HuH-7 (cell line): ENCODE results near the gene ALKAL2.

Source experiments
- DNase-seq: peaks from one replicate; pipeline ENCODE4 v3.0.0; 2011; ENCODE audit warnings: low spot score

Gene ALKAL2

DNA sequence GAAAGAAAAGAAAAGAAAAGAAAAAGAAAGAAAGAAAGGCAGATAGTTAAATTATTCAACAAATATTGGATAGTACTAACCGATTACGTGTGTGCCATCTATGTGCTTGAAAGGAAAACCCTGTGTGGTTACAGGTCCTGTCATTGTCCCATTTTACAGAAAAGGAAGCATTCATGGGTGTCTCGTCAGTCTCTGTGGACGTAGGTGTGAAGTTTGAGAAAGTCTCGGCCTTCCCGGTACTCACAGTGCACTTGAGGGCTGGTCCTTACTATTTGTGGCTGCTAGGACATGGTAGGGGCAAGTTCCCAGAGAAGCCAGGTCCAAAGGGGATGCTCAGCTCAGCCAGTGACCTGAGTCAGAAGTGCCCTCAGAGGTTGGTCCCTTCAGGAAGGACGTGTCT, 43.3 kb downstream of the ALKAL2 start:
- no peak for DNase-seq

- DNase-seq = no peak
Measured at GRCh38 chr2:238869-239268, 49.0 kb downstream of the ALKAL2 start.

DNA sequence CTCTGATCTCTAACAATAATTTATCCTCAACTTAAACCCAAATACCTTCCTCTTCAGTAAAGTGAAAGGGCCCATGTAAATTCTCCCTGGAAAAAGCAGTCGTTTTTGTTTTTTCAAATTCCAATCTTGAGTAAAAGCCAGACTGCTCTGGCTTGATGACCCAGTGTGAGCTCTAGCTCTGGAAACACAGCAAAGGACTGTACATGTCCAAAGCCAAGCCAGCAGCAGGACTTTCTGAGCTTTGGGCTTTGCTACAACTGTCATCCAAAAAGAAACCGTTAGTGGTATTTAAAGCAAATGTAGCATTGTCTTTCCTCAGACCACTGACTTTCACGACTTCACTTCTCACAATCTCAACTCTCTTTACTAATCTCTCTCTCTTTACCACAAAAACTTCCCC, 49.5 kb downstream of the ALKAL2 start:
- DNase-seq = no peak

- DNase-seq = no peak
Measured at GRCh38 chr2:237878-238277, 50.0 kb downstream of the ALKAL2 start.

DNA sequence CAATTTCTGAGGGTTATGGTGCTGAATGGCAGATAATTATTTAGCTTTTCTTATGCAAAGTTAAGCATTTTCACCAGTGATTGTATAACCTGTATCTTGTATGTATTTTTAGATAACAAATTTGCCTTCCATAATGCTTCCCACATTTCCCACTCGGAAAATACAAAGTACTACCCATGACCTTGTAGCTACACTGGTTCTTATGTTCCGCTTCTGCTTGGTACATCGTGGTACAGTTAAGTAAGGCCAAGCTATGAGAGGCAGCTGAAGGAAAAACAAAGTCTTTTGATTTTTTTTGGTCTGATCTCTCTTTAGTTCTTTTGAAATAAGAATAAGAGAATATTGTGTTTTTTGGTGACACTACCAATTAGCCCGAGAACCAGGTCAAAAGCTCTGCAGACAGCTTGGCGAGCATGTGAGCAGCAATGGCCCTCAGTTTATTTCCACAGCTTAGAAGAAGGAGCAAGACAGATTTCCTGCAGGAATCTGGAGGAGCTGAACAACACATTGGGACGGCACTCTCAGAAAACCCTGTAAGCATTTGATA, 50.8 kb downstream of the ALKAL2 start:
- no peak for DNase-seq

DNA sequence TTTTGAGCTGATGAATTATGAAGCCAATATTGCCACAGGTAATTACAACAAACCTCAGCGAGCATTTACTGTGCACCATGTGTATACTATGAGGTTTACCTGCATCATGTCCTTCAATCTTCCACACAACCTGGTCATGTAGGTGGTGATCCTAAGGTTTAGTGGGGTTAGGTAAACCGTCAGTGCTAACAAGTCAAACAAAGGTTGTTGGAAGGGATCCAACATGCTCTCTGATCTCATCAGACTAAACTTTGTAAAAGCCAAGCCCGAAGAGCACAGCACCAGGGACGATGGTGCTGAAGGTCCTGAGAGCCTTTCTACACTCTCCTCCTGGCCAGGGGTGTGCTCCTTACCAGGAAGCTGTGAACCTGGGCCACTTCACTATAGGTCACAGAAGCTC, 53.5 kb downstream of the ALKAL2 start:
- DNase-seq = no peak

- DNase-seq = no peak
Measured at GRCh38 chr2:233030-233429, 54.9 kb downstream of the ALKAL2 start.

DNA sequence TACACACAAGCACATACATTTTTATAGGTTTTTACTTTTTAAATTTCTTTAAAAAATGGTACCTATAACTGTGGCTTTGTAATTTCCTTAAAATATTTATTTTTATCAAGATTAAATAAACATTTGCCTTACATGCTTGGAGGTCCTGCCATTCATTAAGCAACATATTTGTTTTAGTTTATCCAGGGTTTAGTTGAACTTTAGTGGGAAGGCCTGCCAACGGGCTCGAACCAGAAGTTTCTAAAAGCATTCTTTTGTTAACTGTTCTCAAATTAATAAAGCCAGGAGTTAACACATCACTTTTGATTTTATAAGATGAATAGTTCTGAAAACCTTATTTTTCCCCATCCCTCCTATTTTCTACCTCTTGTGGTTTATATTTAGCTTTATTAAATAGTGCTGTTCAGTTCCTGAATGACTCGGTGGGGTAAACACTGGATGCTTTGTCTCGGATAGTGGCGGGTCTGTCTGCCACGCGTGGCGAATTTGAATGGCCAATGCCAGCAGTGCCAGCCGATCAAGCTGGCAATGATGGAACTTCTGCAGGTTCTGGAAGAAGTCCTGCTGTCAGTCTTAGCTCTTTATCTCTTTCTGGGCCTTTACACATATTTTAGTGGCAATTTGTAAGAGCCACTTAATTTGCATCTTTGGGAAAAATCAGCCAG, 56.2 kb downstream of the ALKAL2 start:
- DNase-seq = no peak
